ENCODE results near the gene ANXA6. TPM values are rescaled to one million over a fixed set of nuclear protein-coding genes. Genes with fewer than 3 reads are reported as not detected.

Gene ANXA6
- total RNA-seq, 4 donors from 2014 or later, result 8.6 to 80.3 (median 24.9) TPM

DNA sequence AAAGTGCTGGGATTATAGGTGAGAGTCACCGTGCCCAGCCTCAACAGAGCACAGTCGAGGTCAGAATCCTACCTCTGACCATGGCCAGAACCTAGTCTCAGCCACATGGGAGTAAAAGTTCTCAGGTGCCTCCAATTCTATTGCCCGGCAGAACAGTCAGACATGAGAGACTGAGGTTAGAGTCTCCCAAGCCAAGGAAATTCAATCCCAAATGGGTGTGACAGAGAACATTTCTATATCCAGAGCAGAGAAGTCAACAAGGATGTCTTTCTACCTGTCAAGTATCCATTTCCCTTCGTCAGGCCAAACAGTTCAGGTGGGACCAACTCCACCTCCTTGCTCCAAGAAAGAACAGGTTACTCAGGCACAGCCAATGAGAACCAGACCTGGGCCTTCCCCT is 10.5 kb downstream of the ANXA6 start:
- H3K4me1 ChIP-seq, result peaks cover 21 to 91% (median 58%) of the 10 kb centered on the region in 3 donors
- 86% methylated on average over 1 of the region's 4 CpGs; no CpG with 5 or more reads in 1 of the 2 donors for WGBS, 2 donors
- intact Hi-C loops (cut with DNase I), result no loop called here

DNA sequence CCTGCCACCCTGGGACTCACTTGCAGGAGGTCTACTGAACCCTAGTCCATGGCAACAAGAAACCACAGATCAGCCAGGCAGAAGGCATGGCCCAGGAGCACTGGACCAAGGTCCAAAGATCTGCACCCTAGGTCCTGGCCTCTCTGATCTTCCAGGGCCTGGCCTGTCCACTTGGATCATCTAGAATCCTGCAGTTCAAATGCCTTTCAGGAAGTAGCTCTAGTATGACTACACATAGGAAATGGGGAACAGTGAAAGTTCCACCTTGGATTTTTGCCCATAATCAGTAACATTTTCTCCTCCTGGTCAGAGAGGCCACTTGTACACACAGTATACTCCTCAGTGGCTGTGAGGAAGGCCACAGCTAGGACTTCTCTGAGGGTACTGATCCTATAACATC is 11.5 kb downstream of the ANXA6 start:
- peaks cover 0 to 17% (median 0%) of the 10 kb centered on the region in 3 donors for H3K36me3 ChIP-seq
- TF ChIP-seq, protein P1, sequence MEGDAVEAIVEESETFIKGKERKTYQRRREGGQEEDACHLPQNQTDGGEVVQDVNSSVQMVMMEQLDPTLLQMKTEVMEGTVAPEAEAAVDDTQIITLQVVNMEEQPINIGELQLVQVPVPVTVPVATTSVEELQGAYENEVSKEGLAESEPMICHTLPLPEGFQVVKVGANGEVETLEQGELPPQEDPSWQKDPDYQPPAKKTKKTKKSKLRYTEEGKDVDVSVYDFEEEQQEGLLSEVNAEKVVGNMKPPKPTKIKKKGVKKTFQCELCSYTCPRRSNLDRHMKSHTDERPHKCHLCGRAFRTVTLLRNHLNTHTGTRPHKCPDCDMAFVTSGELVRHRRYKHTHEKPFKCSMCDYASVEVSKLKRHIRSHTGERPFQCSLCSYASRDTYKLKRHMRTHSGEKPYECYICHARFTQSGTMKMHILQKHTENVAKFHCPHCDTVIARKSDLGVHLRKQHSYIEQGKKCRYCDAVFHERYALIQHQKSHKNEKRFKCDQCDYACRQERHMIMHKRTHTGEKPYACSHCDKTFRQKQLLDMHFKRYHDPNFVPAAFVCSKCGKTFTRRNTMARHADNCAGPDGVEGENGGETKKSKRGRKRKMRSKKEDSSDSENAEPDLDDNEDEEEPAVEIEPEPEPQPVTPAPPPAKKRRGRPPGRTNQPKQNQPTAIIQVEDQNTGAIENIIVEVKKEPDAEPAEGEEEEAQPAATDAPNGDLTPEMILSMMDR (IDR thresholded peaks at IDR 0.05), result no peak
- no peak for TF ChIP-seq POLR2A (IDR thresholded peaks at IDR 0.05)
- intact Hi-C loops (cut with DNase I), result no loop called here

More for the DNA sequence above, 10.5 kb downstream of the ANXA6 start:
- DNase-seq, result no peak
- Histone ChIP-seq H3K27me3 (no peaks in the 10 kb centered on the region), H3K9me3 (no peaks in the 10 kb centered on the region), H3K27ac (no peak overlapping the region), H3K4me3 (no peak overlapping the region), H3K36me3 (peaks cover 0 to 17% (median 0%) of the 10 kb centered on the region in 3 donors)
- TF ChIP-seq, protein P1 (IDR thresholded peaks at IDR 0.05), result no peak
- no peak for TF ChIP-seq POLR2A (IDR thresholded peaks at IDR 0.05)

GRCh38 chr5:151144922-151145321 is 12.7 kb downstream of the ANXA6 start:
- Histone ChIP-seq H3K36me3 (peaks cover 0 to 17% (median 0%) of the 10 kb centered on the region in 3 donors), H3K4me3 (no peak overlapping the region), H3K9me3 (no peaks in the 10 kb centered on the region), H3K27ac (no peak overlapping the region), H3K27me3 (no peaks in the 10 kb centered on the region), H3K4me1 (peaks cover 11 to 85% (median 50%) of the 10 kb centered on the region in 3 donors)
- TF ChIP-seq POLR2A (IDR thresholded peaks at IDR 0.05), result no peak
- TF ChIP-seq, protein P1 (IDR thresholded peaks at IDR 0.05), result no peak
- 40 to 60% methylated on average over 1 of the region's 7 CpGs for WGBS, 2 donors
- intact Hi-C loops (cut with DNase I), result no loop called here
- no peak for DNase-seq

More for the DNA sequence above, 11.5 kb downstream of the ANXA6 start:
- Histone ChIP-seq H3K27me3 (no peaks in the 10 kb centered on the region), H3K9me3 (no peaks in the 10 kb centered on the region), H3K27ac (no peak overlapping the region), H3K4me3 (no peak overlapping the region), H3K4me1 (peaks cover 20 to 91% (median 58%) of the 10 kb centered on the region in 3 donors)
- DNase-seq, result no peak

DNA sequence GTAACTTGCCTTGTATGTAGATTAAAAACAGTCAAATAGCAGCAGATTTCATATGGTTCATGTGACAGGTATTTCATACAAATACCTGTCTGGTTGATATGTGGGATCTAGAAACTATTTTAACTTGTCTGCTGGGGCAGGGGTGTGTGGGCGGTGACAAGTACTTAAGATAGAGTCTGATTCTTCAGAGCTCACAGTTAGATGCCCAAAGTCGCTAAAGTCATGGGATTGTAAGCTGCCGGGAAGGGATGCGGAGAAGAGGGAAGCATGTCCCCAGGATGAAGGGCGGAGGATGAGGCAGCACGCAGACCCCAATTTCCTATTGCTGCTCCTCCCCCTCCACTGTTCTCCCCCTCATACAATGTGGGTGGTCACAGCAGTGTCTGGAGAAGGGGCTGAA is 13.3 kb downstream of the ANXA6 start:
- WGBS, 2 donors, result 70 to 71% methylated on average over 6 of the region's 6 CpGs
- TF ChIP-seq, protein P1 (IDR thresholded peaks at IDR 0.05), result no peak
- TF ChIP-seq POLR2A (IDR thresholded peaks at IDR 0.05), result no peak
- H3K4me1 ChIP-seq, result peaks cover 11 to 79% (median 44%) of the 10 kb centered on the region in 3 donors
- H3K27ac ChIP-seq, result no peak overlapping the region
- H3K9me3 ChIP-seq, result no peaks in the 10 kb centered on the region
- no peaks in the 10 kb centered on the region for H3K27me3 ChIP-seq
- H3K36me3 ChIP-seq, result peaks cover 0 to 22% (median 0%) of the 10 kb centered on the region in 3 donors
- H3K4me3 ChIP-seq, result no peak overlapping the region
- intact Hi-C loops (cut with DNase I), result no loop called here
- no peak for DNase-seq

- TF ChIP-seq, protein P1 (IDR thresholded peaks at IDR 0.05), result no peak
- no peak for TF ChIP-seq POLR2A (IDR thresholded peaks at IDR 0.05)
- H3K4me1 ChIP-seq, result peaks cover 11 to 75% (median 43%) of the 10 kb centered on the region in 3 donors
- no peak overlapping the region for H3K27ac ChIP-seq
- no peak overlapping the region for H3K4me3 ChIP-seq
- WGBS, 2 donors, result 72 to 79% methylated on average over 7 of the region's 7 CpGs
- no peaks in the 10 kb centered on the region for H3K27me3 ChIP-seq
- intact Hi-C loops (cut with DNase I), result no loop called here
- H3K9me3 ChIP-seq, result no peaks in the 10 kb centered on the region
- DNase-seq, result no peak
- H3K36me3 ChIP-seq, result peaks cover 0 to 29% (median 0%) of the 10 kb centered on the region in 3 donors
These were observed 13.9 kb downstream of the ANXA6 start for GRCh38 chr5:151143645-151144044.

Data from esophagus squamous epithelium (tissue), 5 donors.